Body of pancreas (tissue), 4 donors: Measurements from ENCODE around the gene IVD. TPM values are rescaled to one million over a fixed set of nuclear protein-coding genes. Genes with fewer than 3 reads are reported as not detected.
A peak's percentile ranks its signal among the peaks of the same experiment; 100 is the strongest.
"Not testable (repeated sequence)": the region's sequence is repeated elsewhere in the genome, so short reads cannot be mapped to it uniquely, and the experiment has no call there.

Source experiments
- ATAC-seq: fragments of 150-250 bp; one replicate; pipeline ENCODE4 v1.9.1; 2016
- DNase-seq, 4 donors: peaks; one replicate each; pipeline ENCODE4 v3.0.0-alpha.2; 2019
- H3K27ac ChIP-seq, 4 donors: fragments of 200-600 bp; sonication (generic); 1 replicate in 3 of 4; 2 replicates in 1 of 4; pipeline versions ENCODE4 v1.5.1 to v1.6.1; 2016 to 2019; ENCODE audit warnings: mild to moderate bottlenecking in 1 of 4, mixed read lengths in 1 of 4, moderate library complexity in 1 of 4
- H3K27me3 ChIP-seq, 2 donors: fragments of 200-600 bp; sonication (generic); one replicate each; pipeline ENCODE4 v1.6.0; 2016; ENCODE audit warnings: mild to moderate bottlenecking in 1 of 2
- H3K36me3 ChIP-seq, 2 donors: fragments of 200-600 bp; sonication (generic); replicated peaks in 1 of 2; 2 replicates each; pipeline ENCODE4 v1.5.1; 2016; ENCODE audit warnings: low read depth in 2 of 2; ENCODE audit not compliant: insufficient read depth in 1 of 2
- H3K4me1 ChIP-seq: fragments of 200-600 bp; sonication (generic); one replicate; pipeline ENCODE4 v1.6.0; 2016
- H3K4me3 ChIP-seq, 2 donors: fragments of 200-600 bp; sonication (generic); 1 replicate in 1 of 2; 2 replicates in 1 of 2; pipeline ENCODE4 v1.5.1; 2016 to 2019
- H3K9me3 ChIP-seq, 3 donors: fragments of 200-600 bp; sonication (generic); 1 replicate in 2 of 3; 2 replicates in 1 of 3; pipeline ENCODE4 v1.5.1; 2016
- CTCF ChIP-seq, 7 experiments: fragments of 450-650 bp in 4 of 7; fragments of 200-600 bp in 3 of 7; sonication (generic) in 3 of 7; IDR thresholded peaks; one replicate each; pipeline ENCODE4 v1.5.1; 2016 to 2019; ENCODE audit warnings: antibody characterized with exemption in 7 of 7
- POLR2A ChIP-seq, 3 donors: fragments of 450-650 bp; IDR thresholded peaks; one replicate each; pipeline ENCODE4 v1.6.1; 2016; ENCODE audit warnings: antibody characterized with exemption in 3 of 3, mild to moderate bottlenecking in 2 of 3
- WGBS, 2 donors: methylation state at CpG; one replicate each; pipeline ENCODE4 v1.1.5; 2017; 5-methylcytosine and 5-hydroxymethylcytosine counted together
- intact Hi-C: fragments of 100-400 bp; cut with DNase I; formaldehyde crosslinking; loops from one replicate; pipeline ENCODE4 v1.15.1; 2023
- total RNA-seq, 2 donors: library from RNA; depleted of rRNA; stranded (reverse); fragments of >200 nt; gene quantifications; one replicate each; pipeline ENCODE4 v1.1.0, GENCODE V29; 2016

The IVD gene
- total RNA-seq, 2 donors from 2014 or later: 30.3 to 34.0 TPM

DNA sequence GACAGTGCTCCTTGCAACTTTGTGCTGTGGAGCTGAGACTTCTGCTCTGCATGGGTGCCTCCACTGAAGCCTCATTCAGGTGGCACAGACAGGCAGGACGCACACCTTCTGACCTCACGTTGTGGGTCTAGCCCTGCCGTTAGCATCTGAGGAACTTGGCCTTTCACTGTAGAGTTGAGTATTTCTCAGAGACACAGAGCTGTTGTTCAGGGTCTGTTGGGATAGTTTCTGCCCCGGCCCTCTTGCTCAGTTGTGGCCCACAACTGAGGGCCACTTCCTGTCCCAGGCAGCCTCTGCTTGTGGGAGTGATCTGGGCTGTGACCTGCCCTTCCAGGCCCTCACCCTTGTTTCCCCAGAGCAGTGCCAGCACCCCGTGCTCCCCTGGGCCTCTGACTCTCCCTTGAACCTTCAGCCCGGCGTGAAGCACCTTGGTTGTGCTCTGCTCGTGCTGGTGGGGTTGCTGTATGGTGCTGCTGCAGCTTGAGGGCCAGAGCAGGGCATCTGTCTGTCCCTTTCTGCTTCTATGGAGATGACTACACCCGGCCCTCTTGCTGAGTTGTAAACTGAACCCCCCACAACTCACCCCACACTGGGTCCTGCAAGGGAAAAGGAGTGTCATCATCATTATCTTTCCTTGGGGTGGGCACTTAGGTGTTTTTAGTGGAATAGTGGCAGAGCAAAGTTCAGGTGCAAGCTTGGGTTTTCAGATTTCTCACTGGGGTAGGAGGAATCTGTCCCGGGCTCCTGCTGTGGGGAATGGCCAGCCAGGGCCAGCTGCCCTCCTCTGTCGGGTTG, 46.9 kb downstream of the IVD start:
- DNase-seq: no peak
- 70 to 75% methylated on average over 3 to 11 of the region's 11 CpGs for WGBS, 2 donors

DNA sequence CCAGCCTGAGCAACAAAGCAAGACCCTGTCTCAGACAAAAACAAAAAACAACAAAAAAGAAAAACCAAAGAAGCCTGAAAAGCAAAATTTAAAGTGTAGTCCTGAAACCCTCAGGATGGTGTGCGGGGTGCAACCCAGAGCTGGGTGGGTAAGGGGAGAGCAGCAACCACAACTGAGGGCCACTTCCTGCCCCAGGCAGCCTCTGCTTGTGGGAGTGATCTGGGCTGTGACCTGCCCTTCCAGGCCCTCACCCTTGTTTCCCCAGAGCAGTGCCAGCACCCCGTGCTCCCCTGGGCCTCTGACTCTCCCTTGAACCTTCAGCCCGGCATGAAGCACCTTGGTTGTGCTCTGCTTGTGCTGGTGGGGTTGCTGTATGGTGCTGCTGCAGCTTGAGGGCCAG, 48.3 kb downstream of the IVD start:
- DNase-seq, ATAC-seq, H3K4me3 ChIP-seq, intact Hi-C loops, H3K27ac ChIP-seq, H3K9me3 ChIP-seq, H3K36me3 ChIP-seq, H3K27me3 ChIP-seq: not testable (repeated sequence)
- 79 to 87% methylated on average over 3 of the region's 3 CpGs for WGBS, 2 donors
- H3K4me1 ChIP-seq: peaks cover 60% of the 10 kb centered on the region

More for the DNA sequence above, 46.9 kb downstream of the IVD start:
- Histone ChIP-seq H3K4me1 (peaks cover 60% of the 10 kb centered on the region), H3K9me3 (no peaks in the 10 kb centered on the region), H3K27ac (no peak overlapping the region), H3K4me3 (no peak overlapping the region), H3K36me3 (no peaks in the 10 kb centered on the region), H3K27me3 (no peaks in the 10 kb centered on the region)
- TF ChIP-seq CTCF (IDR thresholded peaks at IDR 0.05): no peak
- no peak for TF ChIP-seq POLR2A (IDR thresholded peaks at IDR 0.05)
- no peak for ATAC-seq
- intact Hi-C loops: no loop called here

DNA sequence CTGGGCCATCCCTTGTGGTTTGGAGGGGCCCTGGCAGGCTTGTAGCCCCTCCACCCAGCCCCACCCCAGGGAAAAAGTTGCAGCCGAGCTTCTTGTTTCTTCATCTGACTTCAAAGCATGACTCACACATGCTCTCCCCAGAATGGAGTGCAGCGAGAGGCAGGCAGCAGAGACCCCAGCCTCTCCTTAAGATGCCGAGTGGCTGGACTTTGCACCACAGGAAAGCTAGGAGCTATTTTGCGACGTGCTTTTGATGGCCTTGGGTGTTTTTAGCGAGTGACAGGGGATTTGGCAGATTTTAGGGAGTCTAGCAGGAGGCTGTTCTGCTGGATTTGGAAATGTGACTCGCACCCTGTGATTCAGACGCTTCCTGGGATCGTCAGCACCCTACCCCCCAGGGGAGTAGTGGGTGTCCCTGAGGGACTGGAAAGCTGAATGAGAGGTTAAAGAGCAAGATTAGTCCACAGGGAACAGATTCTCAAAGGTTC, 49.4 kb downstream of the IVD start:
- DNase-seq (no peak), ATAC-seq (no peak)
- TF ChIP-seq POLR2A (IDR thresholded peaks at IDR 0.05) (no peak), CTCF (IDR thresholded peaks at IDR 0.05) (no peak)
- WGBS, 2 donors: 46 to 54% methylated on average over 8 of the region's 9 CpGs
- no peaks in the 10 kb centered on the region for H3K9me3 ChIP-seq
- no peak overlapping the region for H3K4me3 ChIP-seq
- intact Hi-C loops: no loop called here
- H3K27ac ChIP-seq: no peak overlapping the region
- H3K4me1 ChIP-seq: peaks cover 59% of the 10 kb centered on the region
- no peaks in the 10 kb centered on the region for H3K36me3 ChIP-seq
- H3K27me3 ChIP-seq: no peaks in the 10 kb centered on the region

GRCh38 chr15:40456299-40456712, 50.7 kb downstream of the IVD start:
- peak; percentile 52 to 80 (median 68) for DNase-seq
- Histone ChIP-seq H3K9me3 (no peaks in the 10 kb centered on the region), H3K4me1 (peaks cover 50% of the 10 kb centered on the region), H3K4me3 (no peak overlapping the region), H3K27me3 (no peaks in the 10 kb centered on the region), H3K36me3 (no peaks in the 10 kb centered on the region), H3K27ac (peak overlapping the region in 3 of 4 donors; percentile 2 to 51 (median 24))
- ATAC-seq: peak; percentile 60
- intact Hi-C loops: no loop called here
- TF ChIP-seq POLR2A (IDR thresholded peaks at IDR 0.05) (no peak), CTCF (IDR thresholded peaks at IDR 0.05) (no peak)
- WGBS, 2 donors: 10 to 11% methylated on average over 6 to 7 of the region's 7 CpGs

DNA sequence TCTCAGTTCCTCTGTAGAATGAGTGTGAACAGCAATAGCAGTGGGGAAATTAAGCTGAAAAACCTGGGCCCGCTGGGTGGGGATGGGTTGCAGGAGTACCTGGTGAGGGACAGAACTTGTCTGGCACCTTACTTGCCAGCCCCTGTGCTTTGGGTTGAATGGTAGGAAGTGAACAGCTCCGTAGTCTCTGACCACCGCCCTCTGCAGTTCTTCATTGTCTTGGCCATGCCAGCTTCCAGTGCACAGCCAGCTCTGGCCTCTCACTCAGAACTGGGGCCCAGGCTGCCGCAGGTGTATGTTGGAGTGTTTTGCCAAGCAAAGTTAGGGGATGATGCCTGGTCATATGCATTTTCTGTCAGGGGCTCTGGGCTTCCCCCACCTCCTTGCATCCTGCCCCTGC, 51.1 kb downstream of the IVD start:
- Histone ChIP-seq H3K4me3 (no peak overlapping the region), H3K4me1 (peaks cover 46% of the 10 kb centered on the region), H3K27ac (peak overlapping the region in 2 of 4 donors; percentile 24 to 51), H3K9me3 (no peaks in the 10 kb centered on the region), H3K27me3 (no peaks in the 10 kb centered on the region), H3K36me3 (no peaks in the 10 kb centered on the region)
- DNase-seq (no peak), ATAC-seq (no peak)
- no peak for TF ChIP-seq CTCF (IDR thresholded peaks at IDR 0.05)
- no peak for TF ChIP-seq POLR2A (IDR thresholded peaks at IDR 0.05)
- intact Hi-C loops: no loop called here
- whole genome bisulfite sequencing, 2 donors: 26 to 47% methylated on average over 4 of the region's 4 CpGs
